Cardiac fibroblast (primary cell): ENCODE measurements around the gene ATP2C2.
"Not testable (repeated sequence)": the region's sequence is repeated elsewhere in the genome, so short reads cannot be mapped to it uniquely, and the experiment has no call there.

ENCODE experiments used
- DNase-seq, 2 donors: peaks; one replicate each; pipeline versions ENCODE4 v3.0.0 to v3.0.0-alpha.2; 2010; ENCODE audit warnings: low read depth in 2 of 2
- H3K4me3 ChIP-seq, 2 donors: replicated peaks in 1 of 2; 1 replicate in 1 of 2; 2 replicates in 1 of 2; pipeline ENCODE4 v1.5.1; 2011; ENCODE audit warnings: low read depth in 2 of 2, low read length in 2 of 2, mild to moderate bottlenecking in 2 of 2, moderate library complexity in 1 of 2
- TF ChIP-seq, protein P1 (sequence below): IDR thresholded peaks from one replicate; pipeline ENCODE4 v1.5.1; 2011; ENCODE audit warnings: low read depth, mild to moderate bottlenecking, low read length, inconsistent platforms

ATP2C2 gene

DNA sequence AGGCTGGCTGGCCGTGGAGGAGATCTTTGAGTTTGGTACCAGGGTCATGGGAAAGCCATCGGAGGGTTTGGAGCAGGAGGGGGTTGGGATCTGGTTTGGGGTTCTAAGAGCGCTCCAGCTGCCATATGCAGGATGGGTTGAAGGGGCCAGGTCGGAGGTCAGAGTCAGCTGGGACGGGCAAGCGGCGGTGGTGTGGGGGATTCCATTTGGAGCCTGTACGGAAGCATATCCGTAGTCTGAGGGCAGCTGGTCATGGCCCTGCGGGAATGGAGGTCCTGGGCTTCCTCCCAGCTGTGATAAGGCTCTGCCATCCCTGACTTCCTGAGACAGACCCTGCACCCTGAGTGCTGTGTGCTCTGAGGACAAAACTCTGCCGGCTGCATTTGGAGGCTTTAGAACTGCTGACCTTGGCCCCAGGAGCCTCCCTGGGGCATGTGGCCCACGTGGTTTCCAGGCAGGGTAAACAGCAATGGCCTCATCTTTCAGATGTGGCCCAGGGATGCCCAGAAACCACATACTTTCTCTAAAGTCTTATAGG is 46.5 kb downstream of the ATP2C2 start:
- TF ChIP-seq, protein P1, sequence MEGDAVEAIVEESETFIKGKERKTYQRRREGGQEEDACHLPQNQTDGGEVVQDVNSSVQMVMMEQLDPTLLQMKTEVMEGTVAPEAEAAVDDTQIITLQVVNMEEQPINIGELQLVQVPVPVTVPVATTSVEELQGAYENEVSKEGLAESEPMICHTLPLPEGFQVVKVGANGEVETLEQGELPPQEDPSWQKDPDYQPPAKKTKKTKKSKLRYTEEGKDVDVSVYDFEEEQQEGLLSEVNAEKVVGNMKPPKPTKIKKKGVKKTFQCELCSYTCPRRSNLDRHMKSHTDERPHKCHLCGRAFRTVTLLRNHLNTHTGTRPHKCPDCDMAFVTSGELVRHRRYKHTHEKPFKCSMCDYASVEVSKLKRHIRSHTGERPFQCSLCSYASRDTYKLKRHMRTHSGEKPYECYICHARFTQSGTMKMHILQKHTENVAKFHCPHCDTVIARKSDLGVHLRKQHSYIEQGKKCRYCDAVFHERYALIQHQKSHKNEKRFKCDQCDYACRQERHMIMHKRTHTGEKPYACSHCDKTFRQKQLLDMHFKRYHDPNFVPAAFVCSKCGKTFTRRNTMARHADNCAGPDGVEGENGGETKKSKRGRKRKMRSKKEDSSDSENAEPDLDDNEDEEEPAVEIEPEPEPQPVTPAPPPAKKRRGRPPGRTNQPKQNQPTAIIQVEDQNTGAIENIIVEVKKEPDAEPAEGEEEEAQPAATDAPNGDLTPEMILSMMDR: no peak
- H3K4me3 ChIP-seq: no peak overlapping the region
- DNase-seq: no peak

DNA sequence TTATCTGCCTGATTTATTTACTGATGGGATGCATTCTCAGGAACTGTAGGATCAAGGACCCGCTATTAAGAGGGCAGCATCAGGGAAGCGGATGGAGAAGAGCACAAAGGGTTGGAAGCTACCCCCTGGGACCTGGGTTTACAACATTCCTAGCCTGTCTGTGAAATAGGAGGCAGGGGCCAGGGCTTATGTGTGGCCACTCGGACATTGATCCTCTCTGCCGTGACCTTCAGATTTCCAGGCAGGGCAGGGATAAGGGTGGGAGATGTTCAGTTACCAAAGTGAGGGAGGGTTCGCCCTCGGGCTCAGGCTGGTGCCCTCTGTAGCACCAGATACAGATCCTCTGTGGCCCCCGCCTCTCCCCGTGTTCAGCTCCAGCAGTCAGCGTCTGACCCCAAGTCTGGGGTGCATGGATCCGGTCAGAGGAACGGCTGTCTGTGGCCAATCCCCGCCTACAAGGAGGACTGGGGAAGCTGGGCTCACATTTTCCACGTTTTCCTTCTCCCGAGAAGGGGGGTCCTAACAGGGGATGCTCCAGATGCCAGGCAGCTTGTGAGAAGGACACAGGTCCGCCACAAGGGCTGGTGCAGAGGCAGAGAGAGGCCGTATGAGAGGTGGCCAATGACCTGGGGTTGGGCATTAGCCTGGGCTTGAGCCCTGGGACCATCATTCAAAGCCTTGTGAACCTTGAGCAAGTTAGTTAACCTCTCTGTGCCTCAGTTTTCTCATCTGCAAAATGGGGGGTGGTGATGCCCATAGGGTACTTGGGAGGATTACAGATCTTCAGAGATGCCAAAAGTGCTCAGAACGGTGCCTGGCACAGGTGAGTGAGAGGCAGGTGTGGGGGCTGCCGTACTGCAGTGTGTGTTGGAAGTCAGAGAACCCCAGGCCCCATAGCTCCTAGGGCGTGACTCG is 48.3 kb downstream of the ATP2C2 start:
- DNase-seq: no peak
- TF ChIP-seq, protein P1: no peak
- H3K4me3 ChIP-seq: no peak overlapping the region

DNA sequence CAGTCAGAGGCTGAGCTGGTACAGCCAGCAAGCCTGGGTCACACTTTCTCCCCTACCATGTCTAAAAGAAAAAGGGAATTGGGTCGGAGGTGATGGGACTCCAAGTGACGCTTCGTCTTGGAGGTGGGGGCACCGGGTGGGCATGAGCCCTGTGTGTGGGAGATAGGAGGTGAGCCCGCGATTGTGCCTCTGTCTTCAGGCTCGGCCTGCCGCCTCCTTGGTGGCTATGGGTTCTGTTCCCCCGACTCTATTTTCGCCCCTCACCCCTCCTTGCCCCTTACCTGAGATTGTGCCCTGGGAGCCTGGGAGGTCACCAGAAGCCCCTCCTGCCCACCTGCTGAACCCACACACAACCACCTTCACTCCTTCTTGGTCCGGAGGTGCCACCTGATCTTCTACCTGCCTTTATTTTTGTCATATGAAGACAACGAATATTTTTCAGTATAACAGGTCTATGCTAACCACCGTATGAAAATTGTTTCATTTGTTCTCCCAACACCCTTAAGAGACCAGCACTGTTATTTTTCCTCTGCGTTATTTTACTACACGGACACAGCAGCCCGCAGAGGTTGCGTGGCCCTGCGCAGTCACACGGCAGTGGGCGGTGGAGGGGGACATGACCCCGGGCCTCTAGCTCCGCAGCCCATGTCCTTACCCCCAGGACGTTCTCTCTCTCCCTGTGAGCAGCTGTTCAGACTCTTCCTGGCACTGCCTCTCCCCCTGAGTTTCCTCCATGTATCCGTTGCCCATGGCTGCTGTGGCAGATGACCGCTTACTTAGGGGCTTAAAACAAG is 49.9 kb downstream of the ATP2C2 start:
- H3K4me3 ChIP-seq: no peak overlapping the region
- DNase-seq: no peak
- TF ChIP-seq, protein P1: no peak

DNA sequence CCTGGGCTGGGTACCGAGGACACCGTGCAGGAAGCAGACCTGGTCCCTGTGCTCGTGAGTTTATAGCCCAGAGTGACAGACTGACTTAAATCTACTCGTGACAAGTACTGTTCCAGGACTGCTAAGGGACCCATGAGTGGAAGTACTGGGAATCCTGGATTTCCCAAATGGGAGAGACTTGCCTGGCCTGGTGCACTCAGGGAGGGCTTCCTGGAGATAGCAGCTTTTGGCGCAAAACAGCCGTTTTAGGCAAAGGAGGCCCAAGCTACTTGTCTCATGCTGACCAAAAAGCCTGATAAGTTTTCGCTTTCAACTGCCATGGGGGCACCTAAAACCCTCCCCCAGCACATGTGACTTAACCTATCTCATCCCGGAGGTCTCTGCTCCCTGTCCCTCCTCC is 51.4 kb downstream of the ATP2C2 start:
- no peak for DNase-seq
- TF ChIP-seq, protein P1: no peak
- no peak overlapping the region for H3K4me3 ChIP-seq

DNA sequence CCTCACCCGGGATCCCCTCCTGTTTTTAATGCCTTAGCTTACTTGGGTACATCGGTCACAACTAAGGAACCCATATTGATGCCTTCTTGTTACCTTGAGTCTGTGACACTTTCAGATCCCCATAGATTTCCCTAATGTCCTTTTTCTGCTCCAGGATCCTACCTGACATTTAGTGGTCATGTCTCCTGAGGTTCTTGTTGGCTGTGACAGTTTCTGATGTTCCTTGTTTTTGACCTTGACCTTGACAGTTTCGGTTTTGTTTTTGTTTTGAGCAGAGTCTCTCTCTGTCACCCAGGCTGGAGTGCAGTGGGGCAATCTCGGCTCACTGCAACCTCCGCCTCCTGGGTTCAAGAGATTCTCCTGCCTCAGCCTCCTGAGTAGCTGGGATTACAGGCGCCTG is 52.2 kb downstream of the ATP2C2 start:
- H3K4me3 ChIP-seq, DNase-seq: not testable (repeated sequence)

DNA sequence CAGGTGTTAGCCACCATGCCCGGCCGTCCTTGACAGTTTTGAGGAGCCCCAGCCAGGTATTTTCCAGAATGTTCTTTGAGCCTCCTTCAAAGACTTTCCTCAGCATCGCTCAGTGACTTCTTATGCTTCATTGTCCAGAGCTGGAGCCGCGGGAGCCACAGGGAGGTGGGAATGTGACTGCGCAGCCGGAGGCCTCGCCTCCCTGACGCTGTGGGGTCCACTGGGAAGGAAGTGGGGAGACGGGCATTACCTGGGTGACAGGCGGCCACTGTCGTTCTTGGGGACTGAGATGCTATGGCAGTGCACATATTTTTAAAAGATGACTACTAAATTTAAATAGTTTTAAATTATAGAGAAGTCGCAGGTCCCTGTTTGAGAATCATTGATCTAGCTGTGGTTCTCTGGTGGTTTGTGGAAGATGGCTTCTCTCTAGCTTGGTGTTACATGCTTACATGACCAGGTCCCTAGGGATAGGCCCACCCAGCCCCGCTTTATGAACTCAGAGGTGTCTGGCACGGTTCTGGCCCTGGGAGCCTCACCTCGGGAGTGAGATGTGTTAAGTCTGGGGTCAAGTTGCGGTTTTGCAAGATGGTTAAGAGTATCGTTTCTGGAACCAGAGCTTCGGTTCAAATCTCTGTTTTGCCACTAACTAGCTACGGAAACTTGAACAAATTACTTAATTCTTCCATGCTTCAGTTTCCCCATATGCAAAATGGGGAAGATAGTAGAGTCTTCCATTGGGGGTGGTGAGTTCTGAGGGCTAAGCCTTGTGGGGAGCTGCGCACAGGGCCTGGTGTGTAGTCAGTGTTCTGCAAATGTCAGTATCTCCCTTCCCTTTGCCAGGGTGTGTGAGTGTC is 53.0 kb downstream of the ATP2C2 start:
- TF ChIP-seq, protein P1: no peak
- no peak overlapping the region for H3K4me3 ChIP-seq
- DNase-seq: no peak

DNA sequence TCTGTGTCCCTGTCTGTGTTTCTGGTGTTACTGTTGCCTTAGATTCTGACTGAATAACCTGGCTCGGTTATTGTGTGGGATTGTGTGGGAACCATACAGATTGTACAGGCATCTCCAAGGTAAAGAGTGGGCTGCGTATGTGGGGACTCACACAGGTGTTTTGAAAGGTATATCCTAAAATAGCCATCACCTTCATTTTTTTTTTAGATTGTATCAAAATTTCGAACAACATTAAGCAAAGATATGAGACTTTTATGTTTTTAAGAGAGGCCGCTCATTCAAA is 53.5 kb downstream of the ATP2C2 start:
- TF ChIP-seq, protein P1: no peak
- H3K4me3 ChIP-seq: no peak overlapping the region
- no peak for DNase-seq
